ENCODE measurements around the gene CDX4. TPM values are rescaled to one million over a fixed set of nuclear protein-coding genes. Genes with fewer than 3 reads are reported as not detected.
"Not testable (repeated sequence)": the region's sequence is repeated elsewhere in the genome, so short reads cannot be mapped to it uniquely, and the experiment has no call there.

CDX4 gene
- not detected for total RNA-seq
- long read RNA-seq: 0 reads

DNA sequence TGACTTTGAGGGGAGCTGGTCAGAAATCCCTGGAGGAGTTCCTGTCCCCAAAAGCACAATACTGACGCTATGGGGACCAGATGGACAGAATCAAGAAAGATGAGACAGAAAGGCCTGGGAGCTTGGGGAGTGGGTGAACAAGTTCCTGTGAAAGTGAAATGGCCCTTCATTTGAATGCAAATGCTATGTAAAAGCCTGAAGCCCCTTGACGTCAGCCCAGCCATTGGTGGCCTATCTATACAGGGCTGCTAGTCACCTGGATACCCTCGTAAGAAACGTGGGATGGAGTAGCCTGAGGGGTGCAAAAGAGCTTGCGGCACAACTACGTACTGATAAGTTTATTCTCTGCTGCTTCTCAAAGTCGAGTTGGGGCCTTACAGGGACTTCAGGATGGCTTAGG lies at the start of gene CDX4:
Gene CDX4, plus strand, starts transcription at position 223 of the 400 bp plus-strand sequence. CDS start 201 bp downstream, outside the sequence.
- ATAC-seq (no peak), DNase-seq (no peak)
- intact Hi-C loops (cut with DNase I, micrococcal nuclease): no loop called here

GRCh38 chrX:73398185-73398914 lies 48.5 kb upstream of the CDX4 start:
- DNase-seq: no peak
- intact Hi-C loops (cut with DNase I, micrococcal nuclease): no loop called here
- ATAC-seq: no peak

DNA sequence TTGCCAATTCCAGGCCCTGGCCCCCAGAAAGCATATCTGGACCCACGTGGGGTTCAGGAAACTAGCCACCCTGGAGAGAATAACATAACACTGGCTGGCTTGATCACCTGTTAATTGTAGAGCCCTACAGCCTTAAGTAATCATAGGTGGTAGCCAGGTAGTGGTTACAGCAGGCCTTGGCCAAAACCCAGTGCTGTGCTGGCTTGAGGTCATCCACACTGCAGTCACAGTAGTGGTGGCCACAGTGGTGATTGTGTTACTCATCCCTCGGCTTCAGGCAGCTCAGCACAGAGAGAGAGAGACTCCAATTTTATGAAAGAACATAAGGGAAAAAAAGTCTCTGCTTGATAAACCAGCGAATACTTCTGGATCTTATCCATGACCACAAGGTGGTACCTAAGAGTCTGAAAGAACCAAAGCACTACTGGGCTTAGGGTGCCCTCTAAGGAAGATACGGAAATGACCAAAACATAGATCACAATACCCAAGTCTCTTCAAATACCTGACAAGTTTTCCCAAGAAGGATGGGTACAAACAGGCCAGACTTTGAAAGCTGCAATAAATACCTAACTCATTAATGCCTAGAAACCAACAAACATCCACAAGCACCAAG lies 46.6 kb upstream of the CDX4 start:
- ATAC-seq (no peak), DNase-seq (no peak)
- intact Hi-C loops (cut with DNase I, micrococcal nuclease): no loop called here

GRCh38 chrX:73401591-73402266 lies 45.1 kb upstream of the CDX4 start:
- DNase-seq: no peak
- intact Hi-C loops (cut with DNase I, micrococcal nuclease): no loop called here
- no peak for ATAC-seq

DNA sequence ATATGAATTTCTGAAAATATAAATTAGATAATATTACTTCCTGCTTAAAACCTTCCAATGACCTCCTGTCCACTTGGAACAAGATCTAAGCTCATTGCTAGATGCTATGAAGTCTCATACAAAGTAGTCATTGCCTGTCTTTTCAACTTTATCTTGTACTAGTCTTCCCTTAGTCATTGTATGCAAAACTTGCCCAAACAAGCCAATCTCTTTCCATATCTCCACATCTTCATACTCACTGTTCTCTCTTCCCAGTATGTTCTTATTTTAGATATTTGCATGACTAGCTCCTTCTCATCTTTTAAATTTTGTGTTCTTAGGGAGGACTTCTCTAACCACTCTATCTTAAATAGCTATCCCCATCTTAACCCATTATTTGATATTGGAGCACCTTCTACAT lies 33.9 kb upstream of the CDX4 start:
- no peak for DNase-seq
- no peak for ATAC-seq
- intact Hi-C loops (cut with DNase I, micrococcal nuclease): no loop called here

DNA sequence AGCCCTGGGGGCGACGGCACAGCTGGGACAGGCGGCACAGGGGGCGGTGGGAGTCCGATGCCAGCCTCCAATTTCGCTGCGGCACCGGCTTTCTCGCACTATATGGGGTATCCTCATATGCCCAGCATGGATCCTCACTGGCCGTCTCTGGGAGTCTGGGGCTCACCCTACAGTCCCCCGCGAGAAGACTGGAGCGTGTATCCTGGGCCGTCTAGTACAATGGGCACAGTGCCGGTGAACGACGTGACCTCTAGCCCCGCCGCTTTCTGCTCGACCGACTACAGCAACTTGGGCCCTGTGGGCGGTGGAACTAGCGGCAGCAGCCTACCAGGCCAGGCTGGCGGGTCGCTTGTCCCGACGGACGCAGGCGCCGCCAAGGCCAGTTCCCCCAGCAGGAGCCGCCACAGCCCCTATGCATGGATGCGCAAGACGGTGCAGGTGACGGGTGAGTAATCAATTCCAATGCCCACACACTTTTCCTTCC lies 500 bp downstream of the CDX4 start:
- intact Hi-C loops (cut with DNase I, micrococcal nuclease): no loop called here
- ATAC-seq (no peak), DNase-seq (no peak)

DNA sequence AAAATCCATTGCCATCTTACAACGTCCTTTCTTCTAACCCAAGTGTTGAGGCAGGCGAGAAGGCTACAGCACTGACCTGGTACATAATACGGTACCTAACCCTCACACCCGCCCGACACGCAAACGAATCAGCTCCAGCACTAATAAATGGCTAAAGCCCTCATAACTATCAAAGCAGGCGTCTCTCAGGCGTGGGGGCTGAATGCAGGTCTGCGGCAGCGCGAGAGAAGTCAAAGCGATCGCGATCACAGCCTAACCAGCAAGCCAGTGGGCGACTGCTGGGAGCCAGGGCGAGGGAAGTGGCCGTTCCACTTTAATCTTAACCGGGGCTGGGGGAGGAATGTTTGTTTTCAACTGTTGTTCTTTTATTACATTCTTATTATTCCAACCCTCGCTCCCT lies 1.5 kb downstream of the CDX4 start:
- intact Hi-C loops (cut with DNase I, micrococcal nuclease): no loop called here
- no peak for ATAC-seq
- DNase-seq: no peak

- ATAC-seq (no peak), DNase-seq (no peak)
- intact Hi-C loops (cut with DNase I, micrococcal nuclease): no loop called here
These were observed 8.3 kb downstream of the CDX4 start for GRCh38 chrX:73455171-73455570.

DNA sequence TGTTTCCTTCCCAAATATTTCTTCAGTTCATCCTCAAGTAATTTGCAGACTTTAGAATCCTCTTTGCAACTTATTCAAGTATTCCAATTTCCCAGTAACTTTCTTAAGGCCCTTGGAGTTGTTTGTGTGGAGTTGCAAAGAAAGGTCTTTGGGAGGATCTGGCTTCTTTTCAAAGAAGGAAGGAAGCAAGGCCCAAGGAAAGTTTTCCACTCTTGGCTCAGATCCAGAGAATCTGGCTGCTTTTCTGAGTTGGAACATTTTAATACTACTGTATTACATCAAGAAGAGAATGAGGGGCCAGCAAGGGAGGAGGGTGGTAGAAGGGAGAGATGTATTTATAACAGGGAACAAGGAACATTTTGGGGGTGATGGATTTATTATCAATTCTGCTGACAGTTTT lies 10.5 kb downstream of the CDX4 start:
- DNase-seq: no peak
- no peak for ATAC-seq
- intact Hi-C loops (cut with DNase I, micrococcal nuclease): no loop called here

DNA sequence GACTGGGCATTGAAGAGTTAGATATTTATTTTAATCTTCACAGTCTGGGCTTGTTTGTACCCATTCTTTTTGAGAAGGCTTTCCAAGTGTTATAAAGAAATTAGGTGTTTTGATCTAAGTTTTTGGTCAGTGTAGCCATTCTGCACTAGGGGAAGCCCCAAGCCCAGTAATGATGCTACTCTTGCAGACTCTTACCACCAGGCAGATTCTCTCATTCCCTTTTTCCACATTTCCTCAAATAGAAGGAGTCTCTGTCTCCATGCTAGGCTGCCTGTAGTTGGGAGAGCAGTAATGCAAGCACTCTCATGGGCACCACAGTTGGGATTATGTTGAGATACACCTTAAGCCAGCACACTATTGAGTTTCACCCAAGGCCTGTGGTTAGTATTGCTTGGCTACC lies 21.5 kb downstream of the CDX4 start:
- intact Hi-C loops (cut with DNase I, micrococcal nuclease): no loop called here
- ATAC-seq: no peak
- DNase-seq: no peak

DNA sequence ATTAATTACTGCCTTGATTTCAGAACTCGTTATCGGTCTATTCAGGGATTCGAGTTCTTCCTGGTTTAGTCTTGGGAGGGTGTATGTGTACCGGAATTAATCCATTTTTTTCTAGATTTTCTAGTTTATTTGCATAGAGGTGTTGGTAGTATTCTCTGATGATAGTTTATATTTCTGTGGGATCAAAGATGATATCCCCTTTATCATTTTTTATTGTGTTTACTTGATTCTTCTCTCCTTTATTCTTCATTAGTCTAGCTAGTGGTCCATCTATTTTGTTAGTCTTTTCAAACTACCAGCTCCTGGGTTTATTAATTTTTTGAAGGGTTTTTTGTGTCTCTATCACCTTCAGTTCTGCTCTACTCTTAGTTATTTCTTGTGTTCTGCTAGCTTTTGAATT lies 32.1 kb downstream of the CDX4 start:
- ATAC-seq (no peak), DNase-seq (no peak)
- intact Hi-C loops (cut with DNase I, micrococcal nuclease): no loop called here

DNA sequence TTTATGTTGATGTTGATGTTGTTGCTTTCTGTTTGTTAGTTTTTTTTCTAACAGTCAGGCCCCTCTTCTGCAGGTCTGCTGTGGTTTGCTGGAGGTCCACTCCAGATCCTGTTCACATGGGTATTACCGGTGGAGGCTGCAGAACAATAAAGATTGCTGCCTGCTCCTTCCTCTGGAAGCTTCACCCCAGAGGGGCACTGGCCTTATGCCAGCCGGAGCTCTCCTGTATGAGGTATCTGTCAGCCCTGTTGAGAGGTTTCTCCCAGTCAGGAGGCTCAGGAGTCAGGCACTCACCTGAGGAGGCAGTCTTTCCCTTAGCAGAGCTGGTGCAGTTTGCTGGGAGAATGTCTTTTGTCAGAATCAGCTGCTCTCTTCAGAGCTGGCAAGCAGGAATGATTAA lies 34.7 kb downstream of the CDX4 start:
- intact Hi-C loops (cut with DNase I, micrococcal nuclease): no loop called here
- DNase-seq: no peak

DNA sequence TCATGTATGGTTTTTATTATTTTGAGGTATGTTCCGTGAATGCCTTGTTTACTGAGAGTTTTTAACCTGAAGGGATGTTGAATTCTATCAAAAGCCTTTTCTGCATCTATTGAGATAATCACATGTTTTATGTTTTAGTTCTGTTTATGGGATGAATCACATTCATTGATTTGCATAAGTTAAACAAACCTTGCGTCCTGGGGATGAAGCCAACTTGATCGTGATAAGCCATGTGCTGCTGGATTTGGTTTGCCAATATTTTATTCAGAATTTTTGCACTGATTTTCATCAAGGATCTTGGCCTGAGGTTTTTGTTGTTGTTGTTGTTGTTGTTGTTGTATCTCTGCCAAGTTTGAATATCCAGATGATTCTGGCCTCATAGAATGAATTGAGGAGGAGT lies 43.8 kb downstream of the CDX4 start:
- ATAC-seq: no peak
- intact Hi-C loops (cut with DNase I, micrococcal nuclease): no loop called here
- DNase-seq: no peak

More for the DNA sequence above, 34.7 kb downstream of the CDX4 start:
- ATAC-seq: no peak

DNA sequence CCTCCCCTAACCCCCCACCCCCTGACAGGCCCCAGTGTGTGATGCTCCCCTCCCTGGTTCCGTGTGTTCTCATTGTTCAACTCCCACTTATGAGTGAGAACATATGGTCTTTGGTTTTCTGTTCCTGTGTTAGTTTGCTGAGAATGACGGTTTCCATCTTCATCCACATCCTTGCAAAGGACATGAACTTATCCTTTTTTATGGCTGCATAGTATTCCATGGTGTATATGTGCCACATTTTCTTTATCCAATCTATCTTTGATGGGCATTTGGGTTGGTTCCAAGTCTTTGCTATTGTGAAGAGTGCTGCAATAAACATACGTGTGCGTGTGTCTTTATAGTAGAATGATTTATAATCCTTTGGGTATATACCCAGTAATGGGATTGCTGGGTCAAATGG lies 45.3 kb downstream of the CDX4 start:
- ATAC-seq; DNase-seq; intact Hi-C loops (cut with DNase I, micrococcal nuclease): not testable (repeated sequence)

Other genes with a start within 250 kb of the CDX4 start
- 1 to 10 TPM; 2.2 to 2.8 TPM for gene NAP1L2, start 232.2 kb upstream of the CDX4 start, total RNA-seq
- 1 to 10 TPM; 9.2 to 9.6 TPM for gene CHIC1, start 116.1 kb downstream of the CDX4 start, total RNA-seq

Measured in left colon (tissue), 2 donors.